HCT116 (cell line): ENCODE data around the gene ABCC5. TPM values are rescaled to one million over a fixed set of nuclear protein-coding genes. Genes with fewer than 3 reads are reported as not detected.

Experiments
- ATAC-seq: fragments of 200-7000 bp; cut with Tn5 transposase; 2 replicates; pipeline ENCODE4 v1.9.1; 2020; ENCODE audit warnings: mild to moderate bottlenecking, moderate library complexity
- BruUV-seq: library from RNA; stranded (reverse); fragments of 400-500 nt; replicated peaks from 2 replicates; lab custom pipeline; 2021; lab: Mats Ljungman, UMichigan
- CTCF ChIA-PET: fragments of 300-600 bp; sonication (Branson Sonifier 250); formaldehyde crosslinking; loops from one replicate; lab custom pipeline; 2021; ENCODE audit warnings: antibody characterized with exemption; lab: Charles Lee
- POLR2A ChIA-PET: fragments of 300-600, 350-600 bp; sonication (Branson Sonifier 250); formaldehyde crosslinking; loops from one replicate; lab custom pipeline; 2021; ENCODE audit warnings: antibody characterized with exemption; lab: Charles Lee
- RAD21 ChIA-PET, 2 experiments: fragments of 300-600 bp; sonication (Branson Sonifier 250); formaldehyde crosslinking; loops; one replicate each; lab custom pipeline; 2023; ENCODE audit warnings: low total read pairs in 2 of 2; ENCODE audit not compliant: uncharacterized antibody in 2 of 2, unreplicated experiment in 2 of 2, low non-redundant PET in 1 of 2; lab: Charles Lee
- DNase-seq: peaks from one replicate; pipeline ENCODE4 v3.0.0-alpha.2; 2010; ENCODE audit warnings: low read depth, low spot score
- H2AFZ ChIP-seq: fragments of 200-600 bp; shearing (Covaris generic), sonication (generic); 2 replicates; pipeline ENCODE4 v1.6.1; 2017; ENCODE audit warnings: low read depth, mixed run types, mixed read lengths, antibody characterized with exemption, low read length; ENCODE audit not compliant: poor library complexity, severe bottlenecking
- H3K27ac ChIP-seq: 2 replicates; pipeline ENCODE4 v1.5.1; 2012; ENCODE audit warnings: low read depth, low read length
- H3K27me3 ChIP-seq: fragments of 200-600 bp; sonication (generic); 2 replicates; pipeline ENCODE4 v1.6.1; 2016; ENCODE audit warnings: mixed run types, low read length, mixed read lengths; ENCODE audit not compliant: insufficient read depth
- H3K36me3 ChIP-seq, 2 experiments: fragments of 200-500 bp in 1 of 2; fragments of 200-600 bp in 1 of 2; sonication (Bioruptor generic) in 1 of 2; sonication (generic) in 1 of 2; 2 replicates each; pipeline versions ENCODE4 v1.5.1 to v1.6.1; 2014 to 2016; ENCODE audit warnings: low read length in 2 of 2, inconsistent platforms in 1 of 2, mixed read lengths in 1 of 2, mixed run types in 1 of 2; ENCODE audit not compliant: insufficient read depth in 2 of 2, control insufficient read depth in 1 of 2
- H3K4me1 ChIP-seq, 2 experiments: fragments of 200-600 bp in 1 of 2; sonication (generic) in 1 of 2; 2 replicates each; pipeline versions ENCODE4 v1.5.1 to v1.6.1; 2012 to 2017; ENCODE audit warnings: low read length in 2 of 2, inconsistent platforms in 1 of 2, mild to moderate bottlenecking in 1 of 2, mixed read lengths in 1 of 2, mixed run types in 1 of 2, moderate library complexity in 1 of 2; ENCODE audit not compliant: insufficient read depth in 2 of 2, control insufficient read depth in 1 of 2
- H3K4me2 ChIP-seq: fragments of 200-600 bp; sonication (generic); 2 replicates; pipeline ENCODE4 v1.6.1; 2017; ENCODE audit warnings: mixed run types, low read length, mixed read lengths
- H3K4me3 ChIP-seq, 2 experiments: fragments of 200-600 bp in 1 of 2; sonication (generic) in 1 of 2; replicated peaks in 1 of 2; 2 replicates each; pipeline ENCODE4 v1.5.1; 2011 to 2016; ENCODE audit warnings: low read length in 2 of 2, control low read depth in 1 of 2, low read depth in 1 of 2, mild to moderate bottlenecking in 1 of 2, mixed read lengths in 1 of 2, mixed run types in 1 of 2
- H3K79me2 ChIP-seq: fragments of 200-600 bp; sonication (generic); 2 replicates; pipeline ENCODE4 v1.6.1; 2017; ENCODE audit warnings: mild to moderate bottlenecking, mixed run types, low read length, moderate library complexity, mixed read lengths; ENCODE audit not compliant: insufficient read depth
- H3K9ac ChIP-seq: fragments of 200-600 bp; sonication (generic); 2 replicates; pipeline ENCODE4 v1.6.1; 2016; ENCODE audit warnings: low read length, mixed read lengths
- H3K9me2 ChIP-seq: fragments of 200-600 bp; sonication (generic), shearing (Covaris generic); 2 replicates; pipeline ENCODE4 v1.6.1; 2017; ENCODE audit warnings: mixed run types, mild to moderate bottlenecking, moderate library complexity; ENCODE audit not compliant: insufficient read depth
- H3K9me3 ChIP-seq, 2 experiments: fragments of 200-500 bp in 1 of 2; fragments of 200-600 bp in 1 of 2; sonication (Bioruptor generic) in 1 of 2; sonication (generic) in 1 of 2; 2 replicates each; pipeline ENCODE4 v1.6.1; 2014 to 2017; ENCODE audit warnings: low read length in 2 of 2, mixed read lengths in 2 of 2, inconsistent platforms in 1 of 2, low read depth in 1 of 2, mild to moderate bottlenecking in 1 of 2, mixed run types in 1 of 2, moderate library complexity in 1 of 2; ENCODE audit not compliant: control insufficient read depth in 1 of 2, insufficient read depth in 1 of 2
- H4K20me1 ChIP-seq: fragments of 200-600 bp; sonication (generic), shearing (Covaris generic); 2 replicates; pipeline ENCODE4 v1.6.1; 2017; ENCODE audit warnings: mixed run types, mild to moderate bottlenecking, moderate library complexity; ENCODE audit not compliant: insufficient read depth
- CBX3 ChIP-seq: IDR thresholded peaks from 2 replicates; pipeline ENCODE4 v1.6.1; 2012; ENCODE audit warnings: low read depth
- CEBPB ChIP-seq: IDR thresholded peaks from 2 replicates; pipeline ENCODE4 v1.6.1; 2012; ENCODE audit warnings: low read depth
- ELF1 ChIP-seq: IDR thresholded peaks from 2 replicates; pipeline ENCODE4 v1.6.1; 2012; ENCODE audit warnings: low read depth, borderline replicate concordance
- EZH2 ChIP-seq: fragments of 200-600 bp; sonication (generic); IDR thresholded peaks from 2 replicates; pipeline ENCODE4 v1.6.1; 2017; ENCODE audit warnings: antibody characterized with exemption, mixed run types
- EZH2phosphoT487 ChIP-seq: fragments of 200-600 bp; IDR thresholded peaks from 2 replicates; pipeline ENCODE4 v1.6.1; 2018; ENCODE audit warnings: antibody characterized with exemption, borderline replicate concordance
- JUND ChIP-seq: IDR thresholded peaks from 2 replicates; pipeline ENCODE4 v1.6.1; 2012
- POLR2A ChIP-seq: IDR thresholded peaks from 2 replicates; pipeline ENCODE4 v1.7.0; 2011; ENCODE audit warnings: borderline replicate concordance; ENCODE audit not compliant: insufficient read depth, insufficient read length; ENCODE audit errors: extremely low read depth
- POLR2AphosphoS5 ChIP-seq: IDR thresholded peaks from 2 replicates; pipeline ENCODE4 v1.6.1; 2011; ENCODE audit warnings: mild to moderate bottlenecking, low read depth, low read length, moderate library complexity
- RAD21 ChIP-seq: IDR thresholded peaks from 2 replicates; pipeline ENCODE4 v1.6.1; 2012; ENCODE audit warnings: low read depth, mild to moderate bottlenecking
- SP1 ChIP-seq: IDR thresholded peaks from 2 replicates; pipeline ENCODE4 v1.6.1; 2012; ENCODE audit warnings: low read depth
- ZFX ChIP-seq: fragments of 450-650 bp; IDR thresholded peaks from 2 replicates; pipeline ENCODE4 v1.6.1; 2017
- intact Hi-C: fragments of 100-400 bp; cut with micrococcal nuclease; formaldehyde crosslinking; loops from 2 replicates; pipeline ENCODE4 v1.10.0; 2022
- total RNA-seq: library from RNA; stranded (reverse); gene quantifications from one replicate; pipeline ENCODE4 v1.2.1, GENCODE V29; 2021; ENCODE audit not compliant: unreplicated experiment
- TF ChIP-seq, protein P1 (sequence below), 3 experiments: fragments of 200-600 bp in 1 of 3; sonication (generic) in 1 of 3; IDR thresholded peaks in 2 of 3; conservative IDR thresholded peaks in 1 of 3; 2 replicates each; pipeline ENCODE4 v1.5.1; 2012 to 2017; ENCODE audit warnings: low read depth in 2 of 3, low read length in 2 of 3, antibody characterized with exemption in 1 of 3, borderline replicate concordance in 1 of 3, control low read depth in 1 of 3, mild to moderate bottlenecking in 1 of 3, mixed read lengths in 1 of 3, mixed run types in 1 of 3, moderate library complexity in 1 of 3; ENCODE audit not compliant: insufficient read depth in 1 of 3
- TF ChIP-seq, protein P2 (sequence below): IDR thresholded peaks from 2 replicates; pipeline ENCODE4 v1.6.1; 2011; ENCODE audit warnings: mild to moderate bottlenecking, low read length, moderate library complexity; ENCODE audit not compliant: insufficient replicate concordance; ENCODE audit errors: extremely low read depth
- TF ChIP-seq, protein P3 (sequence below): IDR thresholded peaks from 2 replicates; pipeline ENCODE4 v1.6.1; 2012; ENCODE audit warnings: low read depth

The ABCC5 gene
- total RNA-seq, 1 experiment from 2014 or later: 16.9 TPM

GRCh38 chr3:183917776-183918175, 99.9 kb downstream of the ABCC5 start:
- CTCF ChIA-PET: no interaction called here
- no peak overlapping the region for H3K27ac ChIP-seq
- DNase-seq: no peak
- H3K4me3 ChIP-seq: no peak overlapping the region
- TF ChIP-seq, protein P1, sequence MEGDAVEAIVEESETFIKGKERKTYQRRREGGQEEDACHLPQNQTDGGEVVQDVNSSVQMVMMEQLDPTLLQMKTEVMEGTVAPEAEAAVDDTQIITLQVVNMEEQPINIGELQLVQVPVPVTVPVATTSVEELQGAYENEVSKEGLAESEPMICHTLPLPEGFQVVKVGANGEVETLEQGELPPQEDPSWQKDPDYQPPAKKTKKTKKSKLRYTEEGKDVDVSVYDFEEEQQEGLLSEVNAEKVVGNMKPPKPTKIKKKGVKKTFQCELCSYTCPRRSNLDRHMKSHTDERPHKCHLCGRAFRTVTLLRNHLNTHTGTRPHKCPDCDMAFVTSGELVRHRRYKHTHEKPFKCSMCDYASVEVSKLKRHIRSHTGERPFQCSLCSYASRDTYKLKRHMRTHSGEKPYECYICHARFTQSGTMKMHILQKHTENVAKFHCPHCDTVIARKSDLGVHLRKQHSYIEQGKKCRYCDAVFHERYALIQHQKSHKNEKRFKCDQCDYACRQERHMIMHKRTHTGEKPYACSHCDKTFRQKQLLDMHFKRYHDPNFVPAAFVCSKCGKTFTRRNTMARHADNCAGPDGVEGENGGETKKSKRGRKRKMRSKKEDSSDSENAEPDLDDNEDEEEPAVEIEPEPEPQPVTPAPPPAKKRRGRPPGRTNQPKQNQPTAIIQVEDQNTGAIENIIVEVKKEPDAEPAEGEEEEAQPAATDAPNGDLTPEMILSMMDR (IDR thresholded peaks at IDR 0.05 in 2 of 3, conservative IDR thresholded peaks at IDR 0.05 in 1 of 3; ENCODE audit: borderline replicate concordance in 1 of 3, insufficient read depth in 1 of 3, low read depth in 2 of 3, low read length in 2 of 3): no peak
- TF ChIP-seq ELF1 (no peak), CEBPB (no peak), SP1 (no peak), POLR2AphosphoS5 (no peak), CBX3 (no peak), EZH2 (no peak), RAD21 (no peak), ZFX (no peak), POLR2A (no peak), EZH2phosphoT487 (no peak), JUND (no peak)
- TF ChIP-seq, protein P2, sequence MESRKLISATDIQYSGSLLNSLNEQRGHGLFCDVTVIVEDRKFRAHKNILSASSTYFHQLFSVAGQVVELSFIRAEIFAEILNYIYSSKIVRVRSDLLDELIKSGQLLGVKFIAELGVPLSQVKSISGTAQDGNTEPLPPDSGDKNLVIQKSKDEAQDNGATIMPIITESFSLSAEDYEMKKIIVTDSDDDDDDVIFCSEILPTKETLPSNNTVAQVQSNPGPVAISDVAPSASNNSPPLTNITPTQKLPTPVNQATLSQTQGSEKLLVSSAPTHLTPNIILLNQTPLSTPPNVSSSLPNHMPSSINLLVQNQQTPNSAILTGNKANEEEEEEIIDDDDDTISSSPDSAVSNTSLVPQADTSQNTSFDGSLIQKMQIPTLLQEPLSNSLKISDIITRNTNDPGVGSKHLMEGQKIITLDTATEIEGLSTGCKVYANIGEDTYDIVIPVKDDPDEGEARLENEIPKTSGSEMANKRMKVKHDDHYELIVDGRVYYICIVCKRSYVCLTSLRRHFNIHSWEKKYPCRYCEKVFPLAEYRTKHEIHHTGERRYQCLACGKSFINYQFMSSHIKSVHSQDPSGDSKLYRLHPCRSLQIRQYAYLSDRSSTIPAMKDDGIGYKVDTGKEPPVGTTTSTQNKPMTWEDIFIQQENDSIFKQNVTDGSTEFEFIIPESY: no peak
- TF ChIP-seq, protein P3, sequence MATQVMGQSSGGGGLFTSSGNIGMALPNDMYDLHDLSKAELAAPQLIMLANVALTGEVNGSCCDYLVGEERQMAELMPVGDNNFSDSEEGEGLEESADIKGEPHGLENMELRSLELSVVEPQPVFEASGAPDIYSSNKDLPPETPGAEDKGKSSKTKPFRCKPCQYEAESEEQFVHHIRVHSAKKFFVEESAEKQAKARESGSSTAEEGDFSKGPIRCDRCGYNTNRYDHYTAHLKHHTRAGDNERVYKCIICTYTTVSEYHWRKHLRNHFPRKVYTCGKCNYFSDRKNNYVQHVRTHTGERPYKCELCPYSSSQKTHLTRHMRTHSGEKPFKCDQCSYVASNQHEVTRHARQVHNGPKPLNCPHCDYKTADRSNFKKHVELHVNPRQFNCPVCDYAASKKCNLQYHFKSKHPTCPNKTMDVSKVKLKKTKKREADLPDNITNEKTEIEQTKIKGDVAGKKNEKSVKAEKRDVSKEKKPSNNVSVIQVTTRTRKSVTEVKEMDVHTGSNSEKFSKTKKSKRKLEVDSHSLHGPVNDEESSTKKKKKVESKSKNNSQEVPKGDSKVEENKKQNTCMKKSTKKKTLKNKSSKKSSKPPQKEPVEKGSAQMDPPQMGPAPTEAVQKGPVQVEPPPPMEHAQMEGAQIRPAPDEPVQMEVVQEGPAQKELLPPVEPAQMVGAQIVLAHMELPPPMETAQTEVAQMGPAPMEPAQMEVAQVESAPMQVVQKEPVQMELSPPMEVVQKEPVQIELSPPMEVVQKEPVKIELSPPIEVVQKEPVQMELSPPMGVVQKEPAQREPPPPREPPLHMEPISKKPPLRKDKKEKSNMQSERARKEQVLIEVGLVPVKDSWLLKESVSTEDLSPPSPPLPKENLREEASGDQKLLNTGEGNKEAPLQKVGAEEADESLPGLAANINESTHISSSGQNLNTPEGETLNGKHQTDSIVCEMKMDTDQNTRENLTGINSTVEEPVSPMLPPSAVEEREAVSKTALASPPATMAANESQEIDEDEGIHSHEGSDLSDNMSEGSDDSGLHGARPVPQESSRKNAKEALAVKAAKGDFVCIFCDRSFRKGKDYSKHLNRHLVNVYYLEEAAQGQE: no peak
- TF ChIP-seq, all 23 proteins: peak for 0
- POLR2A ChIA-PET: no interaction called here
- Histone ChIP-seq H4K20me1 (no peaks in the 10 kb centered on the region), H3K9me3 (no peaks in the 10 kb centered on the region), H3K36me3 (peaks cover 0 to 3% of the 10 kb centered on the region in 2 experiments; a peak in 1 of 4 replicates), H3K4me1 (peaks cover 0 to 23% of the 10 kb centered on the region in 2 experiments; a peak in 2 of 4 replicates), H3K9me2 (no peaks in the 10 kb centered on the region), H3K79me2 (no peaks in the 10 kb centered on the region), H3K9ac (no peak overlapping the region), H2AFZ (no peak overlapping the region), H3K27me3 (no peaks in the 10 kb centered on the region), H3K4me2 (no peak overlapping the region)
- RAD21 ChIA-PET: no interaction called here
- no peak for ATAC-seq
- intact Hi-C loops: no loop called here
- no TSS peak for BruUV-seq
